GM21526 (cell line): Measurements from ENCODE around the gene FRMD1.

Source experiments
- ATAC-seq: cut with Tn5 transposase; IDR thresholded peaks from one replicate; pipeline ENCODE4 v1.9.1; 2021; ENCODE audit warnings: moderate library complexity; ENCODE audit not compliant: unreplicated experiment, low FRiP score

The FRMD1 gene

DNA sequence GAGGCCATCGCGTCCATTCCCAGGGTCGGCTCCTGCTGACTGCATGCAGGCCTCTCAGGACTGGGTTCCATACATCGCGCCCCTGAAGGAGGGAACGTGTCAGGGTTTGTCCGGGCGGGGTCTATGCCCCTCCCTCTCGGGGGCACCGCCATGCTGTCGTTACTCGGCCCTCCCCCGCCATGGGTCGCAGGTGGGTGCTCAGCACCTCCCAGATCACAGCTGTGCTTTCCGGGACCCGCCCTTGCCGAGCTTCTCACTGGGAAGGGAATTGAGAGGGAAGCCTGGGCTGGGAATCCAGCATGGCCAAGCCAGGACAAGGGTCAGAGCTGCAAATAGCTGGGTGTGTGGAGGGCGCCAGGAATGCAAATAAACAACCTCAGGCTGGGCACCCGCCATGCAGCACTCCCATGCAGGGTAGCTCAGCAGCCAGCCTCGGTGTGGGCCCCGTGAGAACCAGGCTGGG, at the start of gene FRMD1:
Gene FRMD1, minus strand, starts transcription at position 270 of the 463 bp plus-strand sequence. Its CDS starts 118 bp downstream, at position 152.
- ATAC-seq, result no peak

- ATAC-seq, result no peak
Observed at GRCh38 chr6:168128006-168128630, 49.1 kb upstream of the FRMD1 start.

DNA sequence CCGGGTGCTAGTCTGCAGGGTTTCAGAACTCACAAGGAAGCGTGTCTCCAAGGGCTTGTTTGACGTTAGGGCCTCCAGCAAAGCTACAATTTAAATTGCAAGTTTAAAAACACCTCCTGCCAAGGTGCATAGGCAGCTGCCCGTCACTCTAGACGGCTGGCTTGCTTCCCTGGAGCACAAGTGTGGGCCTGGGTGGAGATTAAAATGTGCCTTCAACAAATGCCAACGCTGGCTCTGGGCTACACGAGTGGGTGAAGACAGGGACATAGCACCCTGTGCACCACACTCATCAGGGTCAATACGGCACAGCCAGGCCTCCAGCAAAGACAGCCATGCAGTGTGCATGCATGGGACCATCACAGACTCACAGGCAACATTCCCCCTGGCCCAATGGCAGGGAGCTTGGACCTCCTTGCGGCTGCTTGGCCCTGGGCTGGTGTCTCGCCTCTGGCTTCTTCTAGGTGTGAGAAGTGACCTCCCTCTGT, 48.4 kb upstream of the FRMD1 start:
- ATAC-seq, result no peak

GRCh38 chr6:168126566-168127383, 47.8 kb upstream of the FRMD1 start:
- ATAC-seq, result no peak

DNA sequence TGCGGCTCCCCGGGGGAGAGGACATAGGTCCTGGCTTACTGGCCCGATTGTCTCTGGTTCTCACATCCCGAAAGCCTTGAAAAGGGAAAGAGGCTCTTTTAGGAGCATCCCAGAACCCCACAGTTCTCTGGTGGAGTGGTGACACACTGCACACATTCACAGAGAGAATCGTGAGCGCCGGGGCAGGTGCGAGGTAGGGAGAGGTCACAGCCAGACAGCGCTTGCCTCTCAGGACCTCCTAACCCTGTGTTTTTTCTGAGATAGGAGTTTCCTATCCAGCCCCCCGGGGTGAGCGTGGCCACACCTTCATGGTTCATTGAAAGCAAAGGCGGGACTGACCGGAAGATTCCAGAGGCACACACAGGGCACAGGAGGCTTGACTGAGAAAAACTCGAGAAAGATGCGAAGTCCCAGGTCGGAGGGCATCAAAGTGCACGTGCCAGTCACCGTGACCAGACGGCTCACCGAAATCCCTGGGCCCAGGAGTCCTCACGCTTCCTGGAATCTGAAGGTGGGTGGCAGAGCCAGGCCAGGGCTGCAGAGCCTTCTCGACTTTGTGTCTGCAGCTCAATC, 46.5 kb upstream of the FRMD1 start:
- ATAC-seq, result no peak

DNA sequence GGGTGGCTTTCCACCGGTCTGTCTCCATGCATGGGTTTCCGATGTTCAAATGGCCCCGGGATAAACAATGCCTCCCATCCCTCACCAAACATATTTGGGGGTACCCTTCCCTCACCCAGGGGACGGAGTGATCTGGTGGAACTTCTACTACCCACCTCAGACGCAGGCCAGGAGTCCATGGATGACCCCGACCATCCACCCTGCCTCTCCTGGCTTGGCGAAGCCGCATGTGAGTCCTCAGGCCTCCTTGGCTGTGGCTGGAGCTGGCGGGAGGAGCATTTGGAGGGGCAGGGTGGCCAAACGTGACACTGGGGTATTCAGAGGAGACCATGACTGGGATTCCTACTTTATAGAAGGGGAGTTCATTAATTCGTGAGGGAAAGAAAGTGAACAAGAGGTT, 45.9 kb upstream of the FRMD1 start:
- ATAC-seq, result no peak

DNA sequence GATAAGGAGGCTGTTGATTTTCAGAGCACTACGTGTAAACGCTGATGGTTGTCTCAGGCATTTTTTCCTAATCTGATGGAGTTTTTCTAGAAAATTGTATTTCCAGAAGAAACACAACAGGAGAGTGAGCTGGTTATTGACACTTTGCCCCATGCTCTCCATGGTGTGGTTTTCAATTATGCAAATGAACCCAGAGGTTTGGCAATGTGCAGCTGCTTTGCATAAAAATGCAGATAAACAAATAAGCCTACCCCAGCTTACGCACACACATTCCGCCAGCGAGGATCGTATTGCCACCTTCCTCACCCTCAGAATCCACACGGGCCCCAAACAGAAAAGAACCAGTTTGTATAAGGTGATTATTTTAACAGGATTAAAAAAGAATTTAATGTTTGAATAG, 45.1 kb upstream of the FRMD1 start:
- no peak for ATAC-seq

- ATAC-seq, result no peak
Observed at GRCh38 chr6:168123165-168123911, 44.3 kb upstream of the FRMD1 start.

DNA sequence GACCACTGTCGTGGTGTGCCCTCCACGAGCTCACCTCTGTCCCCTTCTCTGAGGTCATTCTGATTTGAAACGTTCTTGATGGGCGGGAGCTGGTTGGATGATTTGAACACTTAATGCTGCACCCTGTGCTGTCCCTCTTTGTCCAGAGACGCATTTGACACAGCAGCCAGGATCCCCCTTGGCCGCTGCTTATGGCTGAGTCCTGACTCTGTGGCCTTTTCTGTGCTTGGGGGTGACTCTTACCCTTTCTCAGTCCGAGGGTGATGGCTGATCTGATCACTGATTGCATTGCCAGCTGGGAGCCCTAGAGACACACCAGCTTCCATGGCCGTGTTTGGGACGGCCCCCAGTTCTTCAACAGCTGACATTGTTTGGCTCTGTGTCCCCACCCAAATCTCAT, 43.5 kb upstream of the FRMD1 start:
- ATAC-seq, result no peak

- no peak for ATAC-seq
Observed at GRCh38 chr6:168122011-168122410, 43.0 kb upstream of the FRMD1 start.

- ATAC-seq, result no peak
Observed at GRCh38 chr6:168121303-168121665, 42.3 kb upstream of the FRMD1 start.

- no peak for ATAC-seq
Observed at GRCh38 chr6:168120390-168121302, 41.6 kb upstream of the FRMD1 start.

DNA sequence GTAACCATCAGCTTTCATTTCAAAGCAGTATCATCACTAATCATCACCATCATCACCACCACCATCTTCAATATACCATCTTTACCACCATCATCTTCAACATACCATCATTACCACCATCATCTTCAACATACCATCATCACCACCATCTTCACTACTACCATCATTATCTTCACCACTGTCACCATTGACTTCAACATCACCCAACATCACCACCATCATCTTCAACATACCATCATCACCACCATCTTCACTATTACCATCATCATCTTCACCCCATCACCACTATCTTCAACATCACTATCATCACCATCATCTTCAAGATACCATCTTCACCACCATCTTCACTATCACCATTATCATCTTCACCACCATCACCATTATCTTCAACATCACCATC, 40.5 kb upstream of the FRMD1 start:
- no peak for ATAC-seq

GRCh38 chr6:168118935-168119334, 39.9 kb upstream of the FRMD1 start:
- no peak for ATAC-seq

GRCh38 chr6:168117942-168118341, 38.9 kb upstream of the FRMD1 start:
- ATAC-seq, result no peak

DNA sequence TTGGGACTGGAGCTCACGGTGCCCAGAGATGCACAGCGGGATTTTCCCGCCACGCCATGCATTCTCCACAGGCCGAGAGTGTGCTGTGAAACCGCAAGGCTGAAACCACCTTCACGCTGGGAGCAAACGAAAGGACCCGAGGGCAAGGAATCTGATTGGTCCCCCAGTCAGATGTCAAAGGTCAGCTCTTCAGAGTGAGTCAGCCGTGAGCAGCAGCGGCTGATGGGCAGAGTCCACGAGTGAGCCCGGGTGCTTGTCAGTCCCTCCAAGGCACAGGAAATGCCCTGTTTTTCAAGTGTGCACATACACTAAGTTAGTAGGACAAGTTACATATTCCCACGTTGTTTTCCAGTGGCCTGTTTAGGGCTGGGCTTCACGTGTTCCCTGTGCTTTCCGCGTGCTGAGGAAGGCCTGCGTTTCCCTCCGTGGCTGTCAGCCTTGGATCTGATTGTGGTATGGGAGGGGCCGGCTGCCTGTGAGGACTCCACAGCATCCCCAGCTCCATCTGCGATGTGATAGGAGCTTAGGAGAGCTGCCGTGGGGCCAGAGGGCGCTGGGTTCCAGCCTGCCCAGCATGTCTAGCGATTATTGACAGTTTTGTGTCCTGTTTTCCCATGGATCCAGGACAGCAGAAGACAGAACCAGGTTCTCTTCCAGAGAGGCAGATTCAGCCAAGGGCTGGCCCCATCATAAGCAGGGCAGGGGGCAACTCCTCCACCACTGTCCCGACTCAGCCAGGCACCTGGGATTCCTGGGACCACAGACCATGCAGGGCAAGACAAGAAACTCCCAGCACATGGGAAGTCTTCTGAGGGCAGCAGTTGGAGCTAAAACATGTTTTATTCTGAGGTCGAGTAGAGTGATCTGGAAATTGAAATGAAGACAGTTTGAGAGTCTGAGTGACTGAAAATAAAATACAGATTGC, 38.2 kb upstream of the FRMD1 start:
- ATAC-seq, result no peak

- ATAC-seq, result no peak
Observed at GRCh38 chr6:168116438-168116974, 37.5 kb upstream of the FRMD1 start.

DNA sequence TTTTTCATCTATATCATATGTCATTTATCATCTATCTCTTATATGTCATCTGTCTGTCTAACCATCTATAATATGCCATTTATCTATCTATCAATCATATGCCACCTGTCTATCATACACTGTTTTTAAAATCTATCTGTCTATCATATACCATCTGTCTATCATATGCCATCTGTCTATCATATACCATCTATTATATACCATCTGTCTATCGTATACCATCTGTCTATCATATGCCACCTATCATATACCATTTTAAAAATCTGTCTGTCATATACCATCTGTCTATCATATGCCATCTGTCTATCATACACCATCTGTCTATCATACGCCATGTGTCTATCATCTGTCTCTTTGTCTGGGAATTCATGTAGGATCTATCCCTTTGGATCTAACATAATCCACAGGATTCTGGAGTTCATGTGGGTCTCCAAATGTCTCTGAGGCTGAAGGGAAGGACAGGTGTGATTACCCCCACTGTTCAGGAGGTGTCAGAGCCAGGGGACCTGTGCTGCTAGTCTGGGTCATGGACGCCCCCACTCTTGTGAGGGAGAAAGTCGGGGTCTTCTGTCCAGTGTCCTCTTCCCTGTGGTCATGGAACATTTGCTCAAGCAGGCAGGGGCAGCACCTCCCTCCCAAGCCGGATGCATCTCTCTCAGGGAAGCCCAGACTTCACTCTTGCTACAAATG, 36.9 kb upstream of the FRMD1 start:
- ATAC-seq, result no peak
